OCI-LY3 (cell line): ENCODE results near the gene RRP12.

Source experiments
- EZH2phosphoT487 ChIP-seq: fragments of 200-600 bp; shearing (Covaris generic); IDR thresholded peaks from 2 replicates; pipeline ENCODE4 v1.6.1; 2018; ENCODE audit warnings: antibody characterized with exemption, mixed run types, low read depth
- TF ChIP-seq, protein P1 (sequence below): fragments of 200-600, 300-600 bp; sonication (generic); IDR thresholded peaks from 2 replicates; pipeline ENCODE4 v1.5.1; 2014; ENCODE audit warnings: antibody characterized with exemption, low read length, low read depth

DNA sequence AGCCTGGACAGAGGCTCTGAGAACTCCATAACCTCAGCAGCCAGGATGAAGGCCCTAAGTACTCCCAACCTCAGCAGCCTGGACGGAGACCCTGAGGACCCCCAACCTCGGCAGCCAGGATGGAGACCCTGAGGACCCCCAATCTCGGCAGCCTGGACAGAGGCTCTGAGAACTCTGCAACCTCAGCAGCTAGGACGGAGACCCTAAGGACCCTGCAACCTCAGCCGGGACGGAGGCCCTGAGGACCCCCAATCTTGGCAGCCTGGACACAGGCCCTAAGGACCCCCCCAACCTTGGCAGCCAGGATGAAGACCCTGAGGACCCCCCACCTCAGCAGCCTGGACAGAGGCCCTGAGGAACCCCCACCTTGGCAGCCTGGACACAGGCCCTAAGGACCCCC is 16.5 kb downstream of the RRP12 start:
- TF ChIP-seq, protein P1, sequence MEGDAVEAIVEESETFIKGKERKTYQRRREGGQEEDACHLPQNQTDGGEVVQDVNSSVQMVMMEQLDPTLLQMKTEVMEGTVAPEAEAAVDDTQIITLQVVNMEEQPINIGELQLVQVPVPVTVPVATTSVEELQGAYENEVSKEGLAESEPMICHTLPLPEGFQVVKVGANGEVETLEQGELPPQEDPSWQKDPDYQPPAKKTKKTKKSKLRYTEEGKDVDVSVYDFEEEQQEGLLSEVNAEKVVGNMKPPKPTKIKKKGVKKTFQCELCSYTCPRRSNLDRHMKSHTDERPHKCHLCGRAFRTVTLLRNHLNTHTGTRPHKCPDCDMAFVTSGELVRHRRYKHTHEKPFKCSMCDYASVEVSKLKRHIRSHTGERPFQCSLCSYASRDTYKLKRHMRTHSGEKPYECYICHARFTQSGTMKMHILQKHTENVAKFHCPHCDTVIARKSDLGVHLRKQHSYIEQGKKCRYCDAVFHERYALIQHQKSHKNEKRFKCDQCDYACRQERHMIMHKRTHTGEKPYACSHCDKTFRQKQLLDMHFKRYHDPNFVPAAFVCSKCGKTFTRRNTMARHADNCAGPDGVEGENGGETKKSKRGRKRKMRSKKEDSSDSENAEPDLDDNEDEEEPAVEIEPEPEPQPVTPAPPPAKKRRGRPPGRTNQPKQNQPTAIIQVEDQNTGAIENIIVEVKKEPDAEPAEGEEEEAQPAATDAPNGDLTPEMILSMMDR: no peak
- TF ChIP-seq EZH2phosphoT487: no peak
